GM12878 (cell line): ENCODE data around the gene C10orf71. TPM values are rescaled to one million over a fixed set of nuclear protein-coding genes. Genes with fewer than 3 reads are reported as not detected.

Experiments used
- ATAC-seq: fragments of 200-7000 bp; cut with Tn5 transposase; 3 replicates; pipeline ENCODE4 v1.9.1; 2020; ENCODE audit warnings: mild to moderate bottlenecking, moderate library complexity
- BruUV-seq: library from RNA; stranded (reverse); fragments of 400-500 nt; replicated peaks from 2 replicates; lab custom pipeline; 2021; lab: Mats Ljungman, UMichigan
- CTCF ChIA-PET: fragments of 300-600 bp; sonication (Branson Sonifier 250); formaldehyde crosslinking; extraction: SDS; loops from one replicate; lab custom pipeline; 2021; ENCODE audit warnings: inconsistent platforms; lab: Yijun Ruan, JAX
- POLR2A ChIA-PET: fragments of 350-600 bp; formaldehyde crosslinking; extraction: SDS; loops from one replicate; lab custom pipeline; 2021; ENCODE audit warnings: inconsistent platforms; lab: Charles Lee
- RAD21 ChIA-PET: fragments of 300-600 bp; sonication (Branson Sonifier 250); formaldehyde crosslinking; loops from one replicate; lab custom pipeline; 2023; ENCODE audit warnings: antibody characterized with exemption; ENCODE audit not compliant: unreplicated experiment; lab: Charles Lee
- SMC1A ChIA-PET: fragments of 300-600 bp; sonication (Branson Sonifier 250); formaldehyde crosslinking; loops from one replicate; lab custom pipeline; 2023; ENCODE audit not compliant: unreplicated experiment, uncharacterized antibody; lab: Charles Lee
- DNase-seq: peaks from one replicate; pipeline ENCODE4 v3.0.0-alpha.2; 2011; ENCODE audit warnings: low read depth, low spot score
- FAIRE-seq: peaks from 3 replicates; lab custom pipeline; 2011; peaks lifted over from hg19 to GRCh38; lab: Jason Lieb, UNC
- H2AFZ ChIP-seq: 2 replicates; pipeline ENCODE4 v1.6.0; 2011; ENCODE audit warnings: low read depth, low read length, control low read depth; ENCODE audit not compliant: control insufficient read depth
- H3K27ac ChIP-seq: 2 replicates; pipeline ENCODE4 v1.5.1; 2011; ENCODE audit warnings: control low read depth; ENCODE audit not compliant: control insufficient read depth, insufficient read depth
- H3K27me3 ChIP-seq, 2 experiments: replicated peaks in 1 of 2; 2 replicates each; pipeline versions ENCODE4 v1.6.0 to v1.6.1; 2011; ENCODE audit warnings: low read length in 1 of 2; ENCODE audit not compliant: control insufficient read depth in 2 of 2, insufficient read depth in 2 of 2
- H3K36me3 ChIP-seq, 2 experiments: 2 replicates each; pipeline ENCODE4 v1.5.1; 2011; ENCODE audit warnings: low read length in 1 of 2; ENCODE audit not compliant: control insufficient read depth in 2 of 2, insufficient read depth in 2 of 2
- H3K4me1 ChIP-seq: 2 replicates; pipeline ENCODE4 v1.6.1; 2011; ENCODE audit warnings: mild to moderate bottlenecking, low read length, moderate library complexity, mixed read lengths; ENCODE audit not compliant: control insufficient read depth, insufficient read depth
- H3K4me2 ChIP-seq: 2 replicates; pipeline ENCODE4 v1.6.0; 2011; ENCODE audit warnings: control low read depth; ENCODE audit not compliant: control insufficient read depth, insufficient read depth
- H3K4me3 ChIP-seq: fragments of 200-600 bp; sonication (generic); 2 replicates; pipeline ENCODE4 v1.5.1; 2016
- H3K79me2 ChIP-seq: 2 replicates; pipeline ENCODE4 v1.6.0; 2011; ENCODE audit warnings: low read length; ENCODE audit not compliant: control insufficient read depth, insufficient read depth
- H3K9ac ChIP-seq: 2 replicates; pipeline ENCODE4 v1.8.0; 2011; ENCODE audit warnings: low read length, control low read depth, mixed read lengths; ENCODE audit not compliant: control insufficient read depth, insufficient read depth
- H3K9me3 ChIP-seq: replicated peaks from 3 replicates; pipeline ENCODE4 v1.5.1; 2011; ENCODE audit warnings: mild to moderate bottlenecking, low read length; ENCODE audit not compliant: control insufficient read depth, insufficient read depth
- H4K20me1 ChIP-seq: 2 replicates; pipeline ENCODE4 v1.6.0; 2011; ENCODE audit not compliant: control insufficient read depth, insufficient read depth
- CBFB ChIP-seq: IDR thresholded peaks from 2 replicates; pipeline ENCODE4 v1.6.1; 2016; ENCODE audit warnings: antibody characterized with exemption, low read depth
- ELK1 ChIP-seq: IDR thresholded peaks from 2 replicates; pipeline ENCODE4 v1.6.1; 2012; ENCODE audit warnings: low read depth, low read length, improper control_type of control experiment
- IKZF1 ChIP-seq: fragments of 450-650 bp; conservative IDR thresholded peaks from 2 replicates; pipeline ENCODE4 v1.6.1; 2017; ENCODE audit warnings: antibody characterized with exemption, mild to moderate bottlenecking
- MEF2B ChIP-seq: fragments of 450-650 bp; IDR thresholded peaks from 2 replicates; pipeline ENCODE4 v1.6.1; 2018; ENCODE audit warnings: mild to moderate bottlenecking, moderate library complexity; ENCODE audit not compliant: partially characterized antibody, poor library complexity, severe bottlenecking
- SPI1 ChIP-seq: IDR thresholded peaks from 2 replicates; pipeline ENCODE4 v1.6.1; 2011; ENCODE audit warnings: low read depth, mild to moderate bottlenecking, low read length, moderate library complexity, borderline replicate concordance; ENCODE audit not compliant: insufficient read depth
- SUZ12 ChIP-seq: fragments of 200-600 bp; sonication (generic); IDR thresholded peaks from one replicate; pipeline ENCODE4 v1.6.1; 2018; ENCODE audit warnings: antibody characterized with exemption, mild to moderate bottlenecking; ENCODE audit not compliant: unreplicated experiment
- TARDBP ChIP-seq: IDR thresholded peaks from 2 replicates; pipeline ENCODE4 v1.6.1; 2016; ENCODE audit warnings: borderline replicate concordance
- ZNF274 ChIP-seq: IDR thresholded peaks from one replicate; pipeline ENCODE4 v1.8.0; 2011; ENCODE audit not compliant: insufficient read length, insufficient read depth
- WGBS: methylation state at CpG from one replicate; pipeline ENCODE4 v1.1.6; 2016; ENCODE audit warnings: low lambda C conversion rate; ENCODE audit not compliant: insufficient replicate concordance, insufficient coverage; ENCODE audit errors: missing lambda C conversion rate; 5-methylcytosine and 5-hydroxymethylcytosine counted together
- in situ Hi-C: fragments of 300-500 bp; cut with MboI; formaldehyde crosslinking; loops from 9 replicates; pipeline ENCODE4 v1.14.3; 2018; ENCODE audit warnings: mixed read lengths
- intact Hi-C: fragments of 100-400 bp; cut with micrococcal nuclease; formaldehyde crosslinking; loops from one replicate; pipeline ENCODE4 v1.14.2; 2022; ENCODE audit not compliant: unreplicated experiment
- polyA plus RNA-seq, 11 experiments: library from polyadenylated mRNA; depleted of rRNA in 4 of 11; unstranded in 6 of 11; stranded (reverse) in 5 of 11; fragments of >200 nt; fragmentation: Nextera tagmentation in 4 of 11; fragmentation: Illumina TruSeq in 1 of 11; extraction: Ambion mirVana in 4 of 11; extraction: Trizol in 1 of 11; gene quantifications; 1 replicate in 1 of 11; 2 replicates in 10 of 11; pipeline versions ENCODE4 v1.2.1 to v1.2.3, GENCODE V29; 2011 to 2016; ENCODE audit warnings: inconsistent platforms in 2 of 11, missing spikeins in 2 of 11, low read depth in 1 of 11
- total RNA-seq, 4 experiments: library from RNA; depleted of rRNA in 3 of 4; stranded (reverse); fragments of >200 nt in 3 of 4; fragmentation: Illumina TruSeq in 1 of 4; extraction: Trizol in 1 of 4; gene quantifications; 2 replicates each; pipeline versions ENCODE4 v1.2.1 to v1.2.3, GENCODE V29; 2013 to 2021

C10orf71 gene
- total and polyA plus RNA-seq, 10 of the 15 experiments (the other 5 are each of a cell fraction or from before 2014, with no cell fraction given) = not detected

DNA sequence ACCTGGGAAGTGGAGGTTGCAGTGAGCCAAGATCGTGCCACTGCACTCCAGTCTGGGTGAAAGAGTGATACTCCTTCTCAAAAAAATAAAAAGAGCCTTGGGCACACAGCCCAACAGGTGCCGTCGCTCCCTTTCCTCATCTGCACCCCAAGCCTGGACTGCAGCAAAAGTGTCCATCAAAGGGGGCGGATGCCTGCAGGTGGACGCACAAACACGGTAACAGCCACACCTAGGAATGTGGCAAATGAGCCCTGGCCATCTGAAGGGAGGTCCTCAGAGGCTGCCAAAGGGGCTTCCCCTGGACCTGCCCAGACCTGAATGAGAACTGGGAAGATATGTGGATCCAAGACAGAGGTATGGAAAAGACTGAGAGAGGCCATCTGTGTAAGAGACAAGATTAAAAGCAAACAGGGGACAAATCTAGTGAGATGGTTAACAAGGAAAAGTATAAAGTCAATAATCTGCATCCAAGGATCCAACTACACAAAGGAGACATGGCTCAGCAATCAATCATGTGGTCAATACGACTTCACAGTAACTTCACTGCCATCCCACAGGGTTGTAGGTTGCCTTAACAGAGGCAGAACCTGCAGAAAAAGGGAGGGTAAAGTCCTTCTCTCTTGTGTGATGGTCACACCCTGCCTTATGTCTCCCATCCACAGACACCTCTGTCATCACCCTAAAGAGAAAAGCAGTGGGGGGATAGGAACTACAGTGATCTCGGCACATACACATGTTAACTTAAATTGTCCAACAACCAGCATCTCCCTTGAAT is 71.5 kb downstream of the C10orf71 start:
- H3K4me1 ChIP-seq = no peaks in the 10 kb centered on the region
- ChIA-PET RAD21 (no interaction called here), POLR2A (no interaction called here), SMC1A (no interaction called here), CTCF (interaction anchor here (1.2 kb wide), 1 partner anchor 37 kb away, joined by 3 read pairs; no protein-coding TSS in a partner anchor)
- peaks cover 0 to 4% of the 10 kb centered on the region in 2 experiments; a peak in 2 of 4 replicates for H3K27me3 ChIP-seq
- H3K36me3 ChIP-seq = no peaks in the 10 kb centered on the region
- H2AFZ ChIP-seq = no peak overlapping the region
- H3K9ac ChIP-seq = no peak overlapping the region
- 55% methylated on average over 8 of the region's 8 CpGs for WGBS
- H3K9me3 ChIP-seq = no peaks in the 10 kb centered on the region
- in situ Hi-C loops (no loop called here), intact Hi-C loops (no loop called here)
- no peaks in the 10 kb centered on the region for H4K20me1 ChIP-seq
- DNase-seq (no peak), FAIRE-seq (no peak), ATAC-seq (no peak)
- BruUV-seq = no TSS peak
- no peak for TF ChIP-seq SUZ12
- no peak overlapping the region for H3K4me3 ChIP-seq
- no peak overlapping the region for H3K4me2 ChIP-seq
- H3K27ac ChIP-seq = no peak overlapping the region
- no peaks in the 10 kb centered on the region for H3K79me2 ChIP-seq

GRCh38 chr10:49371967-49372366 is 73.0 kb downstream of the C10orf71 start:
- ATAC-seq (no peak), DNase-seq (no peak), FAIRE-seq (no peak)
- H3K27ac ChIP-seq = no peak overlapping the region
- H3K4me1 ChIP-seq = no peaks in the 10 kb centered on the region
- no peak overlapping the region for H3K4me3 ChIP-seq
- POLR2A ChIA-PET = no interaction called here
- in situ Hi-C loops = no loop called here
- H3K9ac ChIP-seq = no peak overlapping the region
- no peaks in the 10 kb centered on the region for H4K20me1 ChIP-seq
- no peak overlapping the region for H3K4me2 ChIP-seq
- whole genome bisulfite sequencing = 0% methylated on average over 3 of the region's 3 CpGs
- CTCF ChIA-PET = interaction anchor here (1.4 kb wide), 1 partner anchor 36 kb away, joined by 6 read pairs; no protein-coding TSS in a partner anchor
- SMC1A ChIA-PET = interaction anchor here (1.4 kb wide), 1 partner anchor 9 kb away, joined by 8 read pairs; no protein-coding TSS in a partner anchor
- H3K27me3 ChIP-seq = peaks cover 0 to 4% of the 10 kb centered on the region in 2 experiments; a peak in 2 of 4 replicates
- H3K9me3 ChIP-seq = no peaks in the 10 kb centered on the region
- intact Hi-C loops = no loop called here
- RAD21 ChIA-PET = no interaction called here
- BruUV-seq = no TSS peak
- TF ChIP-seq ZNF274 (no peak), MEF2B (no peak), SPI1 (no peak), ELK1 (no peak), IKZF1 (no peak), TARDBP (no peak), CBFB (no peak)
- TF ChIP-seq, all 136 proteins: peak for 0
- Histone ChIP-seq H2AFZ (no peak overlapping the region), H3K36me3 (no peaks in the 10 kb centered on the region), H3K79me2 (no peaks in the 10 kb centered on the region)
